ENCODE results near the gene CLDN1. TPM values are rescaled to one million over a fixed set of nuclear protein-coding genes. Genes with fewer than 3 reads are reported as not detected.

The CLDN1 gene
- polyA plus RNA-seq, 4 donors, result 36.3 to 82.6 (median 63.2) TPM

- no peak for DNase-seq (ENCODE audit: low read depth in 4 of 4, low spot score in 3 of 4)
Observed at GRCh38 chr3:190336516-190337189, 14.4 kb upstream of the CLDN1 start.

DNA sequence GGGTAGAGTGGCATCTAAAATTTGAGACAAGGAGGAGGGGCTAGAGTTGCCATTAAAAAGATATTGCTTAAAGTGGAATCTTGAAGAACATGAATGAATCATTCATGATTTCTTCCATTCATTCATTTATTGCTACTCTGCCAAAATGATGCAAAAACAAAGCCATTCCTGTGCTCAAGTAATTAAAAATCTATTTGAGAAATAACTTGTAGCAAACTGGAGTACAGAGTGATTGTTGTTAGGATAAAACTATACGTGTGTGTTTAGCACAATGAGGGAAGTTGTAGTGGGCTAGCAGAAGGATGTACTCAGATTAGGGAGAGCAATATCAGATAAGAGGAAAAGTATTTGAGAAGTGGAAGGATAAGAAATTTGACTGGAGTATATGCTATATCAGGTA, 11.7 kb upstream of the CLDN1 start:
- DNase-seq (ENCODE audit: low read depth in 4 of 4, low spot score in 3 of 4), result no peak

- DNase-seq (ENCODE audit: low read depth in 4 of 4, low spot score in 3 of 4), result no peak
Observed at GRCh38 chr3:190330936-190331734, 8.9 kb upstream of the CLDN1 start.

DNA sequence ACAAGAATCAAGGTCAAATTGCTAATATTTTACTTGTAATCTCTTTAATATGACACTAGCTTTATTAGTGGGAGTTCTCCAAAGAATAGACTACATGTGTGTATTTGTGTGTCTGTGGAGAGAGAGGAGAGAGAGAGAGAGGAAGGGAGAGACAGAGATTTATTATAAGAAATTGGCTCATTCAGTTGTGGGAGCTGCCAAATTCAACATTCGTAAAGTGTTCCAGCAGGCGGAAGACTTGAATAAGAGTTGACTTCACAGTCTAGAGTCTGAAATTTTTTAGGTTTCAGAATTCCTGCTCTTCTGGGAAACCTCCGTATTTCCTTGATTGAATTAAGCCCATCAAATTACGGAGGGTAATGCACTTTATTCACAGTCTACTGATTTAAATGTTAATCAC, 4.7 kb upstream of the CLDN1 start:
- no peak for DNase-seq (ENCODE audit: low read depth in 4 of 4, low spot score in 3 of 4)

DNA sequence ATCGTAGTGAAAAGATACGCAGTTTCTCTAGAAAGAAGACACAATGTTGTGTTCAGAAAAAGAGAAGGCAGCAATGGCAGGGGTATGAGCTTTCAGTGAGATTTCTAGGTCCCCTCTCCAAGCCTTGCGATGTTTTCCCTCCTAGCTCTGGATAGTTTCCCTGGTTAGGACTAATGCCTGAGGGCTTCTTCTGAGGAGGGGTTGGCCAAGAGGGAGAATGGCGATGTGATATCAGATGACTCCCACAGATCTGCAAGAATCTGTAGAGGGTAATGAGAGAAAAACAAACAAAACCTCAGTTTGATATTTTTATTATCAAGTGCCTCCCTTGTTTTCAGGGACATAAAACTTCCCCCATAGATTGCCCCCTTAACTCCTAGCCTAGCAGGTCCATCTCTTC, 4.1 kb upstream of the CLDN1 start:
- no peak for DNase-seq (ENCODE audit: low read depth in 4 of 4, low spot score in 3 of 4)

DNA sequence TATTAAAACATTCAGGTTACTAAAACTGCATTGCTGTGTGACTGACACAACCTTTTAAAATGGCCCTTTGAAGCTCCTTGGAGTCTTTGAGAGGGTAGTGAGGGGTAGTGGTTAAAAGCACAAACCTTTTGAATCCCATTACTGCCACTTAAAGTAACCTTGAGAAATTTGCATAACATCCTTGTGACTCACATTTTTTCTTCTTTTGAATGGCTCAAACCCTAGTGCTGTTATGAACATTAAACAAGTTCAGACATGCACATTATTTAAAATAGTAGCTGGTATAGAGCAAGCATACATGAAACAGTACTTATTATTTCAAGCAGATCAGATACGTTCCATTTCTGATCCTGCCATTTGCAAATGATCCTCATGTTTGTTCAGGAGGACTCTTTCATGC, 3.7 kb upstream of the CLDN1 start:
- no peak for DNase-seq (ENCODE audit: low read depth in 4 of 4, low spot score in 3 of 4)

- no peak for DNase-seq (ENCODE audit: low read depth in 4 of 4, low spot score in 3 of 4)
Observed at GRCh38 chr3:190323246-190323626, 990 bp upstream of the CLDN1 start.

DNA sequence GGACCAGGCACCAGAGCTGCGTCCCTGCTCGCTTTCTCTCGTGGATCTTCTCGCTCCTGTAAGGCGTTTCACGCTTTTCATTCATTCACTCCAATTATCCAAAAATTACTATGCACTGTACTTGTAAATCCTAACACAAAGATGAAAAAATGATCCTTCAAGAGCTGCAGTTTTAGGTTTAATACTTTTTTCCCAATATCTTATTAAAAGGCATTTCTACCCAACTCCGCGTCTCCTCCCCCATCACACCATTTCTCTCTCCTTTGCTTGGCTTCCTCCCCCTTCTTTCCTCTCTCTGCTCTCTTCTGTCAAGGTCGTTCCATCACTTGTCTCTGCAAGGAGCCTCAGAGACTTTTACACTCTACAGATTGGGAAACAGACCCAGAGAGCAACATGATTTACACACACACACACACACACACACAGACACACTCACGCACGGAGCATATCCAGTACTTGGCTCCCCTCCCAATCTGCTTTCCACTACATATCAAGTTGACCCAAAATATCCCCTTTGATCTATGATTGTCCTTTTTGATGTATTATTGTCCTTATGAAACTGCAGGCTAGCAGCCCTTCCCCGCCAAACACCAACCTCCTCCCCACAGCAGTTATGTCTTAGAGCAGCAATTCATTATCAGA, 479 bp upstream of the CLDN1 start:
- DNase-seq (ENCODE audit: low read depth in 4 of 4, low spot score in 3 of 4), result no peak

DNA sequence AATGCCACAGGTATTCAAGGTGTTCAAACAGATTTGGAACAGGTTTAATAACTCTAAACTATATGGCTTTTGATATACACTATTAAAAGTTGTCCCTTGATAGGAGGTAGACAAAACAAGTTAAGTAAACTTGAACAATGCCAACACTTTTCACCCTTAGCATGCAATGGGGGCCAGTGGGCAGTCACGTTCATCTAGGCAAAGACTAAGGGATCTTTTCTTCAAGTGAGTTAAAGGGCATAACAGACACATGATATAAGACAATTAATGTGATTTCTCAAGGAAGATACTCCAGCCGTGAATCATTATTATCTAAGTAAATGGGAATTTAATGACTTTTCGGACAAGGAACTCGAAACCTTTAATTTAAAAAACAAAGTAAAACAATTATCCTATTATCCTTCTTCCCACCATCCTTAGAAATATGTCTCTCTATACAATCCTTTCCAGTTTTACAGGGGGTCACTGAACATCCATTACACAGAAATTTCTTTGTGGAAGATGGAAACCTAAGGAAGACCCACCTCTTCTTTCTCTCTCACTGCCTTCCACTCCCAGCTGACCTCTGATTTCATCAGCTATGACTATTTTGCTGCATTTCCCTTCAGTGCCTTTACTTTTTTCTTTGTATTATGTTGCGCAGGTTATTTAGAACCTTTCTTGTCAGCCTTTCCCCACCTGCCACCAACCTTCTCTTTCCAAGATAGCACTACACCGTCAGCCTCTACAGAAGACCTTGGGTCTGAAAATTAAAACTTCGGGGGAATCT, 1.5 kb downstream of the CLDN1 start:
- DNase-seq (ENCODE audit: low read depth in 4 of 4, low spot score in 3 of 4), result no peak

DNA sequence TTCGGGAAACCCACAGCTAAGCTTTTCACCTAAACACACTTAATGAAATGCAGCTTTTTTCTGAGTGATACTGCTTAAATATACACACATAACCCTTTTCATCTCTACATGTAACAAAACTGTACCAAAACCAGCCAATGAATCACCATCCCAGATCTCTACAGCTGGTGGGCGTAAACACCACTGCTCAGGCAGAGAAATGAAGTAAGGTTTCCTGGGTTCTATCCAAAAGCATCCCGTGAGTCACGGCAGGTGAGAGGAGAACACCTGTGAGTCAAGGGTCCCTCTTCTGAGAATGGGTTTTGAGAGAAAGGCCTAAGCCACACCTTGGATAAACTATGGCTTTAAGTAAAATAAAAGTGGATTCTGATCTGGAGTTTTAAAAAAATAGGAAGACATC, 2.6 kb downstream of the CLDN1 start:
- DNase-seq (ENCODE audit: low read depth in 4 of 4, low spot score in 3 of 4), result no peak

- no peak for DNase-seq (ENCODE audit: low read depth in 4 of 4, low spot score in 3 of 4)
Observed at GRCh38 chr3:190318666-190319065, 3.6 kb downstream of the CLDN1 start.

DNA sequence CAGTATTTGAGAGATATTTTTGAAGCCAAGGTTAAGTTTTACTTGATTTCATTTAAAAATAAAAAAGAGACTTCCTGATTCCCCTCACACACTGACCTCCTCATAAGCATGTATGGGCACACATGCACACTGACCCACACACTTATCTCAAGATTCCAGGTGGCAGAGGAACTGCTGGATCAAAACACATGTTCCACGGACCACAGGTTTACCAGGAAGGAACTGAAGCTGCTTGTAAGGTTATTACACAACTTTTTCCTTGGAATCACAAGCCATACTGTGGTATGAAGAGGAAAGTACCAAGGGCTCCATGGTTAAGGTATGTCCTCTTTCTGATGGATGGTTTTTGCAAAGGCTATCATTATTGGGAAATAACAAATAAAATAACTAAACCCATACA, 7.5 kb downstream of the CLDN1 start:
- DNase-seq (ENCODE audit: low read depth in 4 of 4, low spot score in 3 of 4), result no peak

DNA sequence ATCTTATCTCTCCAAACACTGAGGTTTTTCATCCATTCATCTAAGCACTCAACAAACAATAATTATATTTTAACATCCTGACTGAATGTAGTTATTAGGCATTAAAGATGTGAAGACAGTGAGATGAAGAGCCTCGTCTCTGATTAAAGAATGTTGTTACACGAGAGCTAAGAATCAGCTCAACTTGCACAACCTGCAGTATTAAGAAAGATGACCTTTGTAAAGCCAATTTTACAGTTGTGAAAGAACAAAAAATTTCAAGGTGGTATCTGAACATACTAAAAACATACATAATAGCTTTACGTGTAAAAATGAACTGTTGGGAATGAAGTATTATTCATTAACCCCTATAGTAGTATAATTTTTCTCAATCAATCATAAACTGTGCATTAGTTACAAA, 12.8 kb downstream of the CLDN1 start:
- DNase-seq (ENCODE audit: low read depth in 4 of 4, low spot score in 3 of 4), result no peak

DNA sequence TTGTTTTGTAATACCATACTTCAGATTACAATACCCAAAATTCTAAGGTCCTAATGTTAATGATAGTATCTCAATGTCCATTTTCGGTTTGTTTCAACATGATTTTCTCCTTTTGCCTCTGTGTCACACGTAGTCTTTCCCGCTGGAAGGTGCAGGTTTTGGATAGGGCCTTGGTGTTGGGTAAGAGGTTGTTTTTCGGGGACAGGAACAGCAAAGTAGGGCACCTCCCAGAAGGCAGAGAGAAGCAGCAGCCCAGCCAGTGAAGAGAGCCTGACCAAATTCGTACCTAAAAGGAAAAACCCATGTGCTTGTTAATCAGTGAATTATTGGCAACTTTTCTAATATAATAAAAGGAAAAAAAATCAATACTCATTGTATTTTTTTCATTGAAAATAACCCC, 14.1 kb downstream of the CLDN1 start:
- DNase-seq (ENCODE audit: low read depth in 4 of 4, low spot score in 3 of 4), result no peak

GRCh38 chr3:190307164-190307545, 15.1 kb downstream of the CLDN1 start:
- no peak for DNase-seq (ENCODE audit: low read depth in 4 of 4, low spot score in 3 of 4)

DNA sequence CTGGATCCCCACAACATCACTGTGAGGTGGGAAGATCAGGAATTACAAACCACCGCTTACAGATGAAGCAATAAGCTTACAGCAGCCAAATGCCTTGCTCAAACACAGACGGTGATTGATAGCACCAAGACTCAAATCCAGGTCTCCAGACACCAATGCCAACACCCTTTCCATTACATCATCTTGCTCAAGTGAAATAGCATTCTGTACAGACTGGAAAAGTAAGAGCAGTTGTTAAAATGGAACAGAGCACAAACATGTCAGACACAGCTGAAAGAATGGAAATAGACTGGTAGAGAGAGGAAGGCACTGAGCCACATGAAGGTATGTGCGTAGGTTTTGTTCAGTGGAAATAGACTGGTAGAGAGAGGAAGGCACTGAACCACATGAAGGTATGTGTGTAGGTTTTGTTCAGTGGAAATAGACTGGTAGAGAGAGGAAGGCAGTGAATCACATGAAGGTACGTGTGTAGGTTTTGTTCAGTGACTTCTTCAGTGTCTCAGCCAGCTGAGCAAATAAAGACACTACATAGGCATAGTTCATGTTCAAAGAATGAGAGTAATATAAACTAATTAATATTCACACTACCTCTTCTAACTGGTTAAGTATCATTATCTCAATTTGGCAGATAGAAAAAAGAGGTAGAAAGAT, 15.6 kb downstream of the CLDN1 start:
- no peak for DNase-seq (ENCODE audit: low read depth in 4 of 4, low spot score in 3 of 4)

DNA sequence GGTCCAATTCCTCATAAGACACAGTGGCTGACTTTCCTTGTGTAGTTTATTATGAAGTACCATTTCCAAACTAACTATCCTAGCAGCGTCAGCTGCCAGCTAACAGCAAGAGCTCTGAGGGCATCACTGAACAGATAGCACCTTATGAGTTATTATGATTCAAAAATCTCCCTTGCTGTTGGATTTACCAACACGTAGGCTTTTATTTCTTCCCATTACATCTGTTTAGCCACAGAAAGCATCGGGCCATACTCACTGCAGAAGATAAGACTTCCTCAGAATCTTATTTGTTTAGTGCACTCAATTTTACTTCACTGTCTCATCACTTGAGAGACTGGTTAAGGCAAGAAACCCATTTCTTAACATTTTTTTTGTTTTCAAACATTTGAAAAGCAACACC, 16.2 kb downstream of the CLDN1 start:
- DNase-seq (ENCODE audit: low read depth in 4 of 4, low spot score in 3 of 4), result no peak

GRCh38 chr3:190305406-190305805, 16.8 kb downstream of the CLDN1 start:
- DNase-seq (ENCODE audit: low read depth in 4 of 4, low spot score in 3 of 4), result no peak

- no peak for DNase-seq (ENCODE audit: low read depth in 4 of 4, low spot score in 3 of 4)
Observed at GRCh38 chr3:190303884-190304283, 18.4 kb downstream of the CLDN1 start.

DNA sequence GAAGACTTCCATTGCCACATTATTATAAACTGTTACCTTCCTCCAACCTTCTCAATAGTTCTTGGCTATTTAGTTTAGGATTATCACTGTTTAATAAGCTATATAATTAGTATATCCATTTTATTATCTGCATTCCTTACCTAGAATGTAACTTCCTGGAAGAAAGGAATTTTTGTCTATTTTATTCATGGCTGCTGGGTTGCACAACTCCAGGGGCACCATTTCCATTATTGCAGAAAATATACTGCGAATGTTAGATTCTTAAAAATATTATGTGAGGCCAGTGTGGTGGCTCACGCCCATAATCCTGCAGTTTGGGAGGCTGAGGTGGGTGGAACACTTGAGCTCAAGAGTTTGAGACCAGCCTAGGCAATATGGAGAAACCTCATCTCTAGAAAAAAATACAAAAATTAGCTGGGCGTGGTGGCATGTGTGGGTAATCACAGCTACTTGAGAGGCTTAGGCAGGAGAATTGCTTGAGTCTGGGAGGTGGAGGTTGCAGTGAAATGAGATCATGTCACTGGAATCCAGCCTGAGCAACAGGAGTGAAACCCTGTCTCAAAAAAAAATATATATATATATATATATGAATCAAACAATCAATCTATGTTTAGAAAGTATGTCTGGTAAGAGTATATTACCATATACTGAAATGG, 19.9 kb downstream of the CLDN1 start:
- DNase-seq (ENCODE audit: low read depth in 4 of 4, low spot score in 3 of 4), result no peak
